ENCODE measurements around the gene PAPPA.

PAPPA gene

GRCh38 chr9:116152941-116153764 lies 438 bp upstream of the PAPPA start:
- no peak for DNase-seq

- DNase-seq, result no peak
Measured at GRCh38 chr9:116154334-116154975, 864 bp downstream of the PAPPA start.

- no peak for DNase-seq
Measured at GRCh38 chr9:116154976-116155697, 1.5 kb downstream of the PAPPA start.

GRCh38 chr9:116155698-116156039 lies 2.1 kb downstream of the PAPPA start:
- DNase-seq, result no peak

GRCh38 chr9:116156621-116157314 lies 3.2 kb downstream of the PAPPA start:
- no peak for DNase-seq

- no peak for DNase-seq
Measured at GRCh38 chr9:116157436-116158138, 4.0 kb downstream of the PAPPA start.

- no peak for DNase-seq
Measured at GRCh38 chr9:116160676-116161571, 7.3 kb downstream of the PAPPA start.

GRCh38 chr9:116162241-116162781 lies 8.7 kb downstream of the PAPPA start:
- DNase-seq, result no peak

- no peak for DNase-seq
Measured at GRCh38 chr9:116163293-116164055, 9.9 kb downstream of the PAPPA start.

GRCh38 chr9:116165912-116166311 lies 12.3 kb downstream of the PAPPA start:
- DNase-seq, result no peak

GRCh38 chr9:116166713-116167112 lies 13.1 kb downstream of the PAPPA start:
- DNase-seq, result no peak

GRCh38 chr9:116168231-116168630 lies 14.6 kb downstream of the PAPPA start:
- DNase-seq, result no peak

GRCh38 chr9:116172216-116172615 lies 18.6 kb downstream of the PAPPA start:
- no peak for DNase-seq

- no peak for DNase-seq
Measured at GRCh38 chr9:116174347-116174746, 20.8 kb downstream of the PAPPA start.

GRCh38 chr9:116175614-116176013 lies 22.0 kb downstream of the PAPPA start:
- DNase-seq, result no peak

- no peak for DNase-seq
Measured at GRCh38 chr9:116178481-116179211, 25.1 kb downstream of the PAPPA start.

GRCh38 chr9:116179568-116179967 lies 26.0 kb downstream of the PAPPA start:
- no peak for DNase-seq

GRCh38 chr9:116181853-116182610 lies 28.4 kb downstream of the PAPPA start:
- DNase-seq, result no peak

- DNase-seq, result no peak
Measured at GRCh38 chr9:116182876-116183275, 29.3 kb downstream of the PAPPA start.

Data from activated gamma-delta T cell (primary cell).